ENCODE results near the gene ABCG1.

DNA sequence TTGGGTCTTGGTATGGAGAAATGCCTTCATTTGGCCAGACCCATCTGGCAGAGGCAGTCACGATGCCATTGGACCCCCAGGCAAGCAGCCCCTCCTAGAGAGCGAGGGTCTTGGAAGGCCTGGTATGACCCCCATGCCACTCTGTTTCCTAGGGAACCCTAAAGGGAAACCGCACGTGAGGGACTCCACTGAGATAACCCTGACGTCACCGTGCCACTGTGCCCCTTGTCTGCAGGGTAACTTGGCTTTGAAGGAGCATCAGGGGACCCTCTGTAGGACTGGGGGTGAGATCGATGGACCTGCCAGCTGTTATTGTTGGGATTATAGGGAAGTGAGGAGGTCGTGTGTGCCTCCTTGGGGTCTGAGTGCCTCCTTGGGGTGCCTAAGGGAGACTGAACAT, 34.5 kb downstream of the ABCG1 start:
- TF ChIP-seq POLR2A (IDR thresholded peaks at IDR 0.05; ENCODE audit: low read depth, low read length) (no peak), RFX5 (IDR thresholded peaks at IDR 0.05; ENCODE audit: low read depth, low read length) (no peak), MAFK (IDR thresholded peaks at IDR 0.05; ENCODE audit: low read depth, low read length) (no peak), CTCF (conservative IDR thresholded peaks at IDR 0.05; ENCODE audit: low read depth, low read length) (no peak), USF2 (IDR thresholded peaks at IDR 0.05; ENCODE audit: low read depth, low read length) (no peak), SMC3 (IDR thresholded peaks at IDR 0.05; ENCODE audit: low read depth, low read length) (no peak), MAZ (IDR thresholded peaks at IDR 0.05; ENCODE audit: borderline replicate concordance, low read depth, low read length) (no peak), CEBPB (IDR thresholded peaks at IDR 0.05; ENCODE audit: low read depth, low read length) (no peak), CHD1 (IDR thresholded peaks at IDR 0.05; ENCODE audit: low read depth, low read length) (no peak), NFE2L2 (IDR thresholded peaks at IDR 0.05; ENCODE audit: low read depth, low read length) (no peak)
- TF ChIP-seq, protein P1, sequence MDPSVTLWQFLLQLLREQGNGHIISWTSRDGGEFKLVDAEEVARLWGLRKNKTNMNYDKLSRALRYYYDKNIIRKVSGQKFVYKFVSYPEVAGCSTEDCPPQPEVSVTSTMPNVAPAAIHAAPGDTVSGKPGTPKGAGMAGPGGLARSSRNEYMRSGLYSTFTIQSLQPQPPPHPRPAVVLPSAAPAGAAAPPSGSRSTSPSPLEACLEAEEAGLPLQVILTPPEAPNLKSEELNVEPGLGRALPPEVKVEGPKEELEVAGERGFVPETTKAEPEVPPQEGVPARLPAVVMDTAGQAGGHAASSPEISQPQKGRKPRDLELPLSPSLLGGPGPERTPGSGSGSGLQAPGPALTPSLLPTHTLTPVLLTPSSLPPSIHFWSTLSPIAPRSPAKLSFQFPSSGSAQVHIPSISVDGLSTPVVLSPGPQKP (IDR thresholded peaks at IDR 0.05; ENCODE audit: borderline replicate concordance, low read depth, low read length): no peak
